Activated naive CD8-positive, alpha-beta T cell treated with anti-CD3 and anti-CD28 coated beads, Interleukin-2, amount 50 U/mL, for 24 hours (primary cell): ENCODE measurements around the gene SEMA6B.
"Not testable (repeated sequence)": the region's sequence is repeated elsewhere in the genome, so short reads cannot be mapped to it uniquely, and the experiment has no call there.

Experiments
- ATAC-seq: fragments of 150-1000 bp; cut with Tn5 transposase; one replicate; pipeline ENCODE4 v1.10.0; 2021
- DNase-seq: peaks from one replicate; pipeline ENCODE4 v3.0.0; 2021
- H3K27ac Mint-ChIP-seq: one replicate; pipeline ENCODE4 v1.8.0; 2021; ENCODE audit warnings: mild to moderate bottlenecking, mixed read lengths
- H3K27me3 Mint-ChIP-seq: one replicate; pipeline ENCODE4 v1.8.0; 2021; ENCODE audit warnings: mixed read lengths
- H3K36me3 Mint-ChIP-seq: one replicate; pipeline ENCODE4 v1.8.0; 2021; ENCODE audit warnings: low read depth, mixed read lengths
- H3K4me1 Mint-ChIP-seq: one replicate; pipeline ENCODE4 v1.8.0; 2021; ENCODE audit warnings: mixed read lengths
- H3K4me3 Mint-ChIP-seq: one replicate; pipeline ENCODE4 v1.8.0; 2021; ENCODE audit warnings: mild to moderate bottlenecking, moderate library complexity, mixed read lengths
- H3K9me3 Mint-ChIP-seq: one replicate; pipeline ENCODE4 v1.8.0; 2021; ENCODE audit warnings: mixed read lengths

Gene SEMA6B

DNA sequence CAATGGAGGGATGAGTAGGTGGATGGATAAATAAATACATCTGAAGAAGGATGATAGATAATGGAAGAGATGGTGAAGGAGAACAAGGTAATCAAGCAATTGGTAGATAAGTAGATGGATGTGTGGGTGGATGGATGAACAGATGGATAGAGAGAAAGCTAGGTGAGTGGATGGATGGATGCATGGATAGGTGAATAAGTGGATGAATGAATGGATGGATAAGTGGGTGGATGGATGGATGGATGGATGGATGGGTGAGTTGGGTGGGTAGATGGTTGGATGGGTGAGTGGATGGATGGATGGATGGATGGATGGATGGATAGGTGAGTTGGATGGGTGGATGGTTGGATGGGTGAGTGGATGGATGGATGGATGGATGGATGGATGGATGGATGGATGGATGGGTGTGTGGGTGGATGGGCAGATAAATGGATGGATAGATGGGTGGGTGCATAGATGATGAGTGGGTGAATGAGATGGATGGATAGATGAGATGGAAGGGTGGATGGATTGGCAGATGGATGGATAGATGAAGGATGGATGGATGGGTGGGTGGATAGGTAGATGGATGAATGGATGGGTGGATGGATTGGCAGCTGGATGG lies 6.3 kb downstream of the SEMA6B start:
- no peak overlapping the region for H3K27ac Mint-ChIP-seq
- peaks cover 3% of the 10 kb centered on the region for H3K27me3 Mint-ChIP-seq
- no peaks in the 10 kb centered on the region for H3K4me1 Mint-ChIP-seq
- ATAC-seq, result no peak
- no peaks in the 10 kb centered on the region for H3K9me3 Mint-ChIP-seq
- DNase-seq, result no peak
- no peaks in the 10 kb centered on the region for H3K36me3 Mint-ChIP-seq
- H3K4me3 Mint-ChIP-seq, result no peak overlapping the region

DNA sequence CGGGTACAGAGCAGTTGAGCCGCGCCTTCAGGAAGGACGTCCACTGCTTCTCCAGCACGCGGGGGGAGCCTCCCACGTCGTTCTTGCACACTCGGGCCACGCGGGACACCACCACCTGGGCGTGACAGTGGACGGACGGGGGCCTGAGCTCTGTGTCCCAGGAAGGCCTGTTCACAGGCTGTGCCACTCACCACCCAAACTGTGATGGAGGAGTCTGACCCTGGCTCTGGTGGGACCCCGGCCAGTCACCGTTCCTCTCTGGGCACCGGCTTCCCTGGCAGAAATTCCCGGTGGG lies 7.0 kb downstream of the SEMA6B start:
- ATAC-seq, result no peak

DNA sequence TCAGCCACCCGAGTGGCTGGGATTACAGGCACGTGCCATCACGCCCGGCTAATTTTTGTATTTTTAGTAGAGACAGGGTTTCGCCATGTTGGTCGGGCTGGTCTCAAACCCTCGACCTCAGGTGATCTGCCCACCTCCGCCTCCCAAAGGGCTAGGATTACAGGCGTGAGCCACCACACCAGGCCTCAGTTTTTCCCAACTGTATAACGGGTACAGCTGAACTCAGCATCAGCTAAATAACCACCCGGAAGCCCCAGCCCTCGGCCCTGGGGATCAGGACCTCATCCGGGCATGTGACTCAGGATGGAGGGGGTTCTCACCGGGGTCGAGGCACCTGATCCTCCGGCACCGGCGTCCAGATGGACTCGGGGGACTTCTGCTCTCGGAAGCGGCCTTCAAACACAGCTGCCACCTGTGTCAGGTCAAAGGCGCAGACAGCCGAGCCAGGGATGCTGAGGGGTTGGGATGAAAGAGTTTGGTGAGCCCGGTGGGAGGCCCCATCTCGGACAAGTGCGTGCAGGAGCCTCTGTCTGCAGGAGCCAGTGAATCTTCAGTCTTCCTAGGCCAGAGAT lies 8.9 kb downstream of the SEMA6B start:
- H3K27ac Mint-ChIP-seq, result no peak overlapping the region
- no peaks in the 10 kb centered on the region for H3K9me3 Mint-ChIP-seq
- H3K27me3 Mint-ChIP-seq, result peaks cover 3% of the 10 kb centered on the region
- DNase-seq, result no peak
- no peak overlapping the region for H3K4me3 Mint-ChIP-seq
- no peaks in the 10 kb centered on the region for H3K36me3 Mint-ChIP-seq
- ATAC-seq, result no peak
- H3K4me1 Mint-ChIP-seq, result no peaks in the 10 kb centered on the region

More for the DNA sequence above, 7.0 kb downstream of the SEMA6B start:
- Mint-ChIP-seq H3K36me3 (no peaks in the 10 kb centered on the region), H3K9me3 (no peaks in the 10 kb centered on the region), H3K27ac (no peak overlapping the region), H3K4me1 (no peaks in the 10 kb centered on the region), H3K27me3 (peaks cover 3% of the 10 kb centered on the region), H3K4me3 (no peak overlapping the region)
- no peak for DNase-seq

DNA sequence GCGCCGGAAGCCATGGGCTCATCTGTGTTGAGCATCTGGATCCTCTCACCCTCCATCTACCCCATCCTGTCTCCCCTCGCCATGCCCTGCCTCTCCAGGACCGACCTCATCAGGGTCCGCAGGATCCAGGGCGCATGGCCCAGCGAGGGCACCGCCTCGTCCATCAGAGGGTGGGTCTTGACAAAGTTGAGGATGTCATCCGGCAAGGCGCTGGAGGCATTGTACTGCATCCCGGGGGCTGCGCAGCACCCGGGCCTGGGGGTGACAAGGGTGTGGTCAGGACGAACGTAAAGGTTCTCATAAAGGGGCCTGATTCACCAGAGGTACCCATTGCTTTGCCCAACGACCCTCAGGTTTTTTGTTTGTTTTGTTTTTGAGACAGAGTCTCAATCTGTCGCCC lies 9.5 kb downstream of the SEMA6B start:
- no peak overlapping the region for H3K27ac Mint-ChIP-seq
- no peak for DNase-seq
- H3K4me1 Mint-ChIP-seq, result no peaks in the 10 kb centered on the region
- ATAC-seq, result no peak
- no peaks in the 10 kb centered on the region for H3K36me3 Mint-ChIP-seq
- H3K27me3 Mint-ChIP-seq, result peaks cover 3% of the 10 kb centered on the region
- H3K9me3 Mint-ChIP-seq, result no peaks in the 10 kb centered on the region
- no peak overlapping the region for H3K4me3 Mint-ChIP-seq

DNA sequence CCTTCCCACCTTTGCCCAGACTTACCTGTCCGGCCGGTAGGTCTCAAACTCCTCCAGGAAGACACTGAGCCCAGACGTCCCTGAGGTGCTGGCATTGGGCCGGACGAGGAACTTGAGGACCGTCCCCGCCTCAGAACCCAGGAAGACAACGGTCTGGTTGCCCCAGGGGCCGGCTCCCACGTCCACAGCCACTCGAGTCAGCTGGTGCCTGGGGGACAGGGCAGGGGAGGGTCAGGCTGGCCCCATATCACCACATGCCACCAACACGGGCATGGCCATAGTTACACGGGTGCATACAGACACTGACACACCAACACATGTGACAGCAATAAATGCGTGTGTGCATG lies 11.3 kb downstream of the SEMA6B start:
- no peaks in the 10 kb centered on the region for H3K9me3 Mint-ChIP-seq
- no peaks in the 10 kb centered on the region for H3K36me3 Mint-ChIP-seq
- no peak overlapping the region for H3K27ac Mint-ChIP-seq
- no peak overlapping the region for H3K4me3 Mint-ChIP-seq
- H3K4me1 Mint-ChIP-seq, result no peaks in the 10 kb centered on the region
- peaks cover 3% of the 10 kb centered on the region for H3K27me3 Mint-ChIP-seq
- ATAC-seq (no peak), DNase-seq (no peak)

DNA sequence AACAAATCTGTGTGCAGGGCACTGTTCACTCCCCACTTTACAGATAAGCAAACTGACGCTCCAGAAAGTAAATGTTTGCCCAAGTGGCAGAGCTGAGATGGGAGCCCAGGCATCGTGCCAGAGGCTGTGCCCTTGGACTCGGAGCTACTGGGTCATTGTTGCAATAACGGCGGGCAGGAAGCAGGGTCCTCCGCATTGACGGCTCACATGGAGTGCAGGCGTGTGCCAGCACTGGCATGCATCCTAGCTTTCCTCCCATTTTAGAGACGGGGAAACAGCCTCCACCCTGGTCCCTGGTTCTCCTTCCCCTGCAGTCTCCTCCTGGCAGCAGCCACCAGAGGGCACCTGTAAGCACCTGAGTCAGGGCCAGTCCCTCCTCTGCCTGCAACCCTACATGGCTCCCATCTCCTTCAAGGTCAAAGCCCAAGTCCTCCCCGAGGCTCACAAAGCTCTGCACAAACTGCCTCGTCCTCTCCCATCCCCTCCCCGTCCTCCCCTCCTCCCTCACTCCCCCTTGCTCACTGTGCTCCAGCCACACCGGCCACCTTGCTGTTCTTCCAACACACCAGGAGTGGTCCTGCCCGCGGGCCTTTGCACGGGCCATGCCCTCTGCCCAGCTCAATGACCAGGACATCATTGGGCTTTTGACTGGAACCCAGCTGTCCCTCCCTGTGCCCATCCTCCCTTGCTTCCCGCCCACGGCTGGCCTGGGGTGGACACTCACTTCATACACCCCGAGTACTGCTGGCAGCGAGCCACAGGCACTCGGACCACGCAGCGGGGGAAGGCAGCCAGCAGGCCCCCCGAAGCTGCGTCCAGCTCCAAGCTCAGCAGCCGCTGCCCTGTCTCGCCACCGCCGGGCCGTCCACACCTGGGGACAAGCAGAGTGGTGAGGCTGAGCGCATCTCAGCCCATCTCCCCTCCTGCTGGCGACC lies 11.9 kb downstream of the SEMA6B start:
- H3K4me3 Mint-ChIP-seq, result no peak overlapping the region
- H3K4me1 Mint-ChIP-seq, result peaks cover 1% of the 10 kb centered on the region
- H3K36me3 Mint-ChIP-seq, result no peaks in the 10 kb centered on the region
- H3K27me3 Mint-ChIP-seq, result peaks cover 3% of the 10 kb centered on the region
- H3K27ac Mint-ChIP-seq, result no peak overlapping the region
- ATAC-seq, result peak; percentile 51
- no peaks in the 10 kb centered on the region for H3K9me3 Mint-ChIP-seq
- peak; percentile 36 for DNase-seq

DNA sequence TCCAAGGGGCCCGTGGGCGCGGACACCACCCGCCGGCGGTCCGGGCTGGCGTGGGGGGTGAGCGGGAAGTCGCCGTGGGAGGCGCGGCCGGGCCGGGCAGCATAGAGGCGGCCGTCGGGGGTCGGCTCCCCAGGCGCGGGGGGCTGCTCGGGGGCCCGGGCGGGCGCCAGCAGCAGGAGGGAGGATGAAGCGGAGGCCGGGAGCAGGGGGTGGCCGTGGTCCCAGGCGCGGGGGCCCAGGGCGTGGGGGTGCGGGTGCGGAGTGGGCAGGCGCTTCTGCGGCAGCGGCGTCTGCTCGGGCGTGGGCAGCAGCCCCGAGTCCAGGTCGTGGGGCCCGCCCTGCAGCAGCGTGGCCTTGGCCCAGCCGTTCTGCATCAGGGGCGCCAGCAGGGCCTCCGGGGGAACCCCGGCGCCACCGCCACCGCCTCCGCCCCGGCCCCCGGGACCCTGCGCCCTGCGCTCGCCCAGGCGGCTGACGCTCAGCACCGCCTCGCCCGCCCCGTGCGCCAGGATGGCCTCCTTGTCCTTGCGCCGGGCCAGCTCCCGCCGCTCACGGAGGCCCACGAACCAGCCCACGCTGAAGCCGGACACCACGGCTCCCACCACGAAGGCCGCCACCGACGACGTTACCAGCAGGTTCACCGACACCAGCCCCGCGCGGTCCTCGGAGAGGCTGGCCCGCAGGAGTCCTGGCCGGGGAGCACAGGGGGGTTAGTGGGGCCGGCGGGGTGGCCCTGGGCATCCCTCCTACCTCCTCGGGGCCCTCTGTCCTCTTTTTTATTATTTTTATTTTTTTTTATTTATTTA lies 15.4 kb downstream of the SEMA6B start:
- Mint-ChIP-seq H3K4me1 (peaks cover 11% of the 10 kb centered on the region), H3K27ac (no peak overlapping the region), H3K4me3 (no peak overlapping the region), H3K36me3 (no peaks in the 10 kb centered on the region), H3K9me3 (no peaks in the 10 kb centered on the region), H3K27me3 (peaks cover 6% of the 10 kb centered on the region)
- ATAC-seq, result no peak
- no peak for DNase-seq

DNA sequence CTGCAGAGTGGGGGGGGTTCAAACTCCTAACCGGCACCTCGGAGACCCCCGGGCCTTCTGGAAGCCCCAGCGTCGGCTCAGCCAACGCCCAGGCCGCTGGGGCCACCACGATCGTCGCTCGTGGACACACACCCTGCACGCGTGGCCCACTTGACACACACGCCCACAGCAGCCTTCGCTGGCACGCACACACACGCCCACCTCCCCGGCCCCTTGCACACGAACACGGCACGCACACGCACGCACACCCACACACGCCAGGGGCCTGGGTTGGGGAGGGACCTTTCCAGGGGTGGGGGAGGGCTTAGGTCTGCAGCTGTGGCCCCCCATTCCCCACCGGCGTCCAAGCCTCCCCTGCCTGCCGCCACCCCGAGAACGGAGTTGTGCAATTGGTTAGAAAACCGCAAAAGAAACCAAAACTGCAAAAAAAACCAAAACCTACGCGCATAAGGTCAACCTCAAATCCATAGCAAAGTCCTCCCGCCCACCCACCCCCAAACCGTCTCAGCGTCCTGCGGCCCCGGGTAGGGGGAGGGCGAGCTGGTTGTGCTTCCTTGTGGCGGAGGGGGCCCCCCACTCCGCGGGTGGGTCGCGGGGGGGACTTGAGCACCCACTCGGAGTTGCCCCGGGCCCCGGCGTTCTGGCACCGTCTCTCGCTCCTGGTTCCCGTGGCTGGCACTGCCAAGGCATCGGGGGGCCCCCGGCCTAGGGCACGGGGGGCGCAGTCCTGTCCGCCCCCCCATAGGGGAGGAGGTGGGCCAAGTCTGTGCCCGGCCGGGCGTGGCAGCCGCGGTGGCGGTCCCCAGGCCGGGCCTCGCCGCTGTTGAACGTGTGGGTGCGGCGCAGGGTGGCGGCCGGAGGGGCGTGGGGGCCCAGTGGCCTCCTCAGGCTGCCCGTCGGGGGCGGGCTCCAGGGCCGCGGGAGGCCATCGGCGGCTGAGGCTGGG lies 16.3 kb downstream of the SEMA6B start:
- Mint-ChIP-seq H3K27ac (no peak overlapping the region), H3K27me3 (peaks cover 4% of the 10 kb centered on the region), H3K36me3 (no peaks in the 10 kb centered on the region), H3K4me3 (no peak overlapping the region), H3K4me1 (peaks cover 11% of the 10 kb centered on the region), H3K9me3 (no peaks in the 10 kb centered on the region)
- DNase-seq (no peak), ATAC-seq (no peak)

DNA sequence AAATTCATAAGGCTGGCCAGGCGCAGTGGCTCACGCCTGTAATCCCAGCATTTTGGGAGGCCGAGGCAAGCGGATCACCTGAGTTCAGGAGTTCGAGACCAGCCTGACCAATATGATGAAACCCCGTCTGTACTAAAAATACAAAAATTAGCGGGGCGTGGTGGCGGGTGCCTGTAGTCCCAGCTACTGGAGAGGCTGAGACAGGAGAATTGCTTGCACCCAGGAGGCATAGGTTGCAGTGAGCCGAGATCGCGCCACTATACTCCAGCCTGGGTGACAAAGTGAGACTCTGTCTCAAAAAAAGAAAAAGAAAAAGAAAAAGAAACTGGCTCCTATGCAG lies 17.7 kb downstream of the SEMA6B start:
- not testable (repeated sequence) for H3K4me3 Mint-ChIP-seq, H3K9me3 Mint-ChIP-seq, H3K27me3 Mint-ChIP-seq, H3K36me3 Mint-ChIP-seq, H3K27ac Mint-ChIP-seq, DNase-seq, ATAC-seq
- H3K4me1 Mint-ChIP-seq, result peaks cover 11% of the 10 kb centered on the region

DNA sequence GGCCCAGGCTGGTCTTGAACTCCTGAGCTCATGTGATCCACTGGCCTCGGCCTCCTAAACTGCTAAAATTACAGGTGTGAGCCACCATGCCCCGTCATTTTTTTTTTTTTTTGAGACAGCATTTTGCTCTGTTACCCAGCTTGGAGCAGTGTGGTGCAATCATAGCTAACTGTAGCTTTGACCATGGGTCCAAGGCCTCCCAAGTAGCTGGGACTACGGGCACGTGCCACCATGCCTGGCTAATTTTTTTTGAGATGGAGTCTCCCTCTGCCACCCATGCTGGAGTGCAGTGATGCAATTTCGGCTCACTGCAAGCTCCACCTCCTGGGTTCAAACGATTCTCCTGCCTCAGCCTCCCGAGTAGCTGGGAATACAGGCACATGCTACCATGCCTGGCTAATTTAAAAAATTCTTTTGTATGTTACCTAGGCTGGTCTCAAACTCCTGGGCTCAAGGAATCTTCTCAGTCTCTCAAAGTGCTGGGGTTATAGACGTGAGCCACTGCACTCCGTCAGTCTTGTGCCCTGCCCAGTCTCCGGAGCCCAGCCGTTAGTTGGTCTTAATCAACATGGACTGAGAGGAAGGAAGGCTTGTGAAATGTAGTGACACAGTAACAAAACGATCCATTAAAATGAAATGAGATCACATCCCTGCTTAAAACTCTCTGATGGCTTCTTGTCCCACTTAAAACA lies 18.2 kb downstream of the SEMA6B start:
- Mint-ChIP-seq H3K27me3 (peaks cover 4% of the 10 kb centered on the region), H3K27ac (no peak overlapping the region), H3K36me3 (no peaks in the 10 kb centered on the region), H3K4me3 (no peak overlapping the region), H3K9me3 (no peaks in the 10 kb centered on the region), H3K4me1 (peaks cover 11% of the 10 kb centered on the region)
- no peak for DNase-seq
- no peak for ATAC-seq

DNA sequence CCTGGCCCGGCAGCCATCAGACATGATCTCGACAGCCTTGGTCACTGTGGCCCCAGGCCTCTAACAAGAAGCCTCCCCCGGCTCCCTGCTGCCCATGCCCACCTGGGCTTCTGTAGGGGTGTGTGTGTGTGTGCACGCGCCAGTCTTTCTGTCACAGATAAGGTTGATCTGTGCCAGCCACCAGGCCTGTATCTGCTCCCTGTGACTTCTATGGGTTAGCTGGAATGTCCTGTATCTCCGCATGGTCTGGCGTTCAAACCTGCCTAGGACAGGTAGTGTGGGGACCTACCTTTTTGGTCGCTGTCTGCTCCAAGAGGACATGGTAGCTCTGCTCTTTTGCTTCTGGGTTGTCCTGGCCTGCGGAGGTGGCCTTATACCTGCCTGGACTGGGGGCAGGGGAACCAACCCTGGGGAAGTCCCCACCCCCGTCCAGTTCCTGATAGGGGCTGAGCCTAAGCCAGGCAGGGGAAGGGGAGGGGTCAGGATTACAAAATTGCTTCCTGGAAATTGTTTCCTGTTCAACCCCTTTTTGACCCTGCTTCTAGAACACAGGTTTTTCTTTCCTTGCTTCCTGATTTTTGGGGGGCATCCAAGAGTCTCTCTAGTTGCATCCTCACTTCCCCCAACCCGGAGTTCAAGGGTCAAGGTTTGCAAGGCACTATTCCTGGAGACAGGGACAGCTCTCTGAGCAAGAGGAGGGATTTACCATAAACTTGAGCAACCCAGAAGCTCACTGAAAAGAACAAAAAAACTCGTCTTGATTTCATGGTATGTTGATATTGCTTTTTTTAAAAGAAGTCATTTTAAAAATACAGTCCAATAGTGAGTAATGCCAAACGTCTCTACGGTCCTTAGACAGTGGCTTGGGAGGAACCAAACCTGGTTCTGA lies 19.5 kb downstream of the SEMA6B start, which contains the start of gene LRG1:
LRG1 (minus strand) TSS at position 344 of the 889 bp plus-strand sequence; CDS start at position 321, 23 bp downstream.
- peaks cover 16% of the 10 kb centered on the region for H3K4me1 Mint-ChIP-seq
- H3K27ac Mint-ChIP-seq, result no peak within 1 kb of the TSS
- DNase-seq, result peak; percentile 22
- no peak within 1 kb of the TSS for H3K4me3 Mint-ChIP-seq
- no peaks in the 10 kb centered on the region for H3K36me3 Mint-ChIP-seq
- ATAC-seq, result no peak
- H3K9me3 Mint-ChIP-seq, result no peaks in the 10 kb centered on the region
- H3K27me3 Mint-ChIP-seq, result peaks cover 7% of the 10 kb centered on the region

DNA sequence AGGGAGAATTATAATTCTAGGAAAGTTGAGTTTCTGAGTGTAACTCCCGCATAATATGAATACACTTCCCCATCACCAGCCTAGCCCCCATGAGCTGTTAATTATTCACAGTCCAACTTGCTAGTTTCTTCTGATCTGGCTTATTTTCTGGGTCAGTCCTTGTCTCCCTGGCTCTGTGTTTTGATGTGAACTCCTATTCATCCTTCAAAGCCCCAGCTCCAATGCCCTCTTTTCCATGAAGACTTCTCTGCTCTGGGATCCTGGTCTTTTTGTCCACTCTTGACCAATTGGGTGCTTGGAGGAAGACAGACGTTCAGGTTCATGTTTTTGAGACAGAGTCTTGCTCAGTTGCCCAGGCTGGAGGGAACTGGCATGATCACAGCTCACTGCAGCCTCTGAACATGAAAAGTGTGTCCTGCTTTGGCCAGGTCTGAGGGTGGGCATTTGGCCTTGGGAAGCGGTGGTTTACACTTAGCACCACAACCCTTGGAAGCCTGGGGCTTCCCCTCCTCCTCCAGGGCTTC lies 20.3 kb downstream of the SEMA6B start:
- DNase-seq (no peak), ATAC-seq (no peak)
- H3K4me1 Mint-ChIP-seq, result peaks cover 16% of the 10 kb centered on the region
- H3K9me3 Mint-ChIP-seq, result no peaks in the 10 kb centered on the region
- no peaks in the 10 kb centered on the region for H3K36me3 Mint-ChIP-seq
- no peak overlapping the region for H3K27ac Mint-ChIP-seq
- H3K4me3 Mint-ChIP-seq, result no peak overlapping the region
- peaks cover 7% of the 10 kb centered on the region for H3K27me3 Mint-ChIP-seq
